ENCODE measurements around the gene ARRDC5. TPM values are rescaled to one million over a fixed set of nuclear protein-coding genes. Genes with fewer than 3 reads are reported as not detected.

ARRDC5 gene
- total and polyA plus RNA-seq, 2 of the 8 experiments (the other 6 are each of a cell fraction or from before 2014, with no cell fraction given), result not detected

DNA sequence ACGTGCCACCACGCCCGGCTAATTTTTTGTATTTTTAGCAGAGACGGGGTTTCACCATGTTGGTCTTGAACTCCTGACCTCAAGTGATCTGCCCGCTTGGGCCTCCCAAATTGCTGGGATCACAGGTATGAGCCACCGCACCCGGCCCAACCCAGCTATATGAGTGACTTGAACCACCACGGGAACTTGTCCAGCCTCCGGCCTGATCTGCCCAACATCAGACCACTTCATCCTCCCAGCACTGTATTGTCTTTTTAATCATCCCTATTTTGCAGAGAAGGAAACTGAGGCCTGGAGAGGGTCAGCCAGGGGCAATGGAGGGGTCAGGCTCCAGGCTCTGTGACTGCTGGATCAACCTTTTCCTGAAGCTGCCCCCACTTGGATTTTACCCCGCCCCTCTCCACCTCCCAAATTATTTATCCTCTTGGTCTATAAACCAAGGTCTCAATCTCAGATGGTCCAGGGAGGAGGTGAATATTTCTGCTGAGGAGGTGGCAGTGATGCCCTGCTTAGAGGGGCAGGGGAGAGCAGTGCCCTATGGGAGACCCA, 34.3 kb downstream of the ARRDC5 start:
- Histone ChIP-seq H3K9ac (replicated peaks in 1 of 4; ENCODE audit: extremely low read depth in 1 of 4, low read depth in 3 of 4, low read length in 3 of 4) (no peak overlapping the region), H4K20me1 (replicated peaks in 1 of 2; ENCODE audit: control insufficient read depth in 1 of 2, insufficient read depth in 2 of 2, low read length in 2 of 2) (peaks cover 0 to 7% of the 10 kb centered on the region in 2 experiments), H2BK120ac (replicated peaks; ENCODE audit: low read depth, low read length) (no peak overlapping the region), H3K4me3 (ENCODE audit: extremely low read depth in 1 of 4, insufficient read depth in 2 of 4, low read depth in 3 of 4, low read length in 4 of 4) (no peak overlapping the region), H4K5ac (ENCODE audit: insufficient read length, low read depth, low read length) (no peak overlapping the region), H2BK5ac (ENCODE audit: low read depth, low read length) (no peak overlapping the region), H3K56ac (replicated peaks; ENCODE audit: insufficient read length, low read depth, low read length) (no peak overlapping the region), H3K18ac (ENCODE audit: extremely low read depth, low read length) (no peak overlapping the region), H3K14ac (ENCODE audit: insufficient read length) (no peak overlapping the region), H3K23me2 (ENCODE audit: low read depth, low read length) (no peaks in the 10 kb centered on the region; the same call in 1 of the 2 replicates), H4K8ac (ENCODE audit: extremely low read depth, insufficient read depth, low read length) (no peak overlapping the region), H2BK12ac (ENCODE audit: low read depth, low read length) (no peak overlapping the region), H3K79me2 (ENCODE audit: control insufficient read depth in 1 of 2, insufficient read depth in 2 of 2, low read length in 2 of 2) (peaks cover 0 to 6% of the 10 kb centered on the region in 2 experiments; a peak in 2 of 4 replicates), H3K23ac (ENCODE audit: insufficient read length) (no peak overlapping the region), H3K4ac (replicated peaks; ENCODE audit: insufficient read length, low read depth, low read length) (no peak overlapping the region), H3K79me1 (ENCODE audit: low read depth, low read length) (peaks cover 3% of the 10 kb centered on the region; the same call in 1 of the 2 replicates), H2AK5ac (ENCODE audit: low read depth, low read length) (no peak overlapping the region), H3K27ac (ENCODE audit: low read depth, low read length) (no peak overlapping the region), H2BK20ac (ENCODE audit: low read length) (no peak overlapping the region), H3K4me2 (ENCODE audit: insufficient read depth in 1 of 2, low read depth in 2 of 2, low read length in 2 of 2) (0 out of 4 replicates have a peak overlapping the region, but pooled peaks of 1 of the 2 experiments have one; percentile 21), H2BK15ac (ENCODE audit: low read length) (no peak overlapping the region), H3K4me1 (replicated peaks in 1 of 4; ENCODE audit: control insufficient read depth in 3 of 4, insufficient read depth in 4 of 4, low read length in 3 of 4) (peaks cover 0 to 5% (median 2%) of the 10 kb centered on the region in 4 experiments; a peak in 3 of 7 replicates), H4K91ac (replicated peaks; ENCODE audit: insufficient read length, low read length) (no peak overlapping the region), H3K27me3 (replicated peaks in 1 of 4; ENCODE audit: control insufficient read depth in 3 of 4, extremely low read depth in 1 of 4, insufficient read depth in 3 of 4, low read length in 3 of 4) (no peaks in the 10 kb centered on the region), H3K36me3 (ENCODE audit: control insufficient read depth in 2 of 4, insufficient read depth in 4 of 4, low read length in 3 of 4) (no peaks in the 10 kb centered on the region), H3K9me3 (ENCODE audit: insufficient read depth in 2 of 2, low read depth in 1 of 2, low read length in 1 of 2) (no peaks in the 10 kb centered on the region), H2AFZ (ENCODE audit: low read length) (no peak overlapping the region)
- ChIA-PET POLR2A (ENCODE audit: partially characterized antibody) (interaction anchor here (0.5 to 1.4 kb wide), 4 partner anchors 25 to 118 kb away, joined by 3 to 5 read pairs (median 4); no protein-coding TSS in a partner anchor), CTCF (ENCODE audit: partially characterized antibody) (interaction anchor here (0.6 to 5.1 kb wide), 9 partner anchors 15 to 300 kb away, joined by 3 to 44 read pairs (median 6); no protein-coding TSS in a partner anchor)
- 85% methylated on average over 10 of the region's 10 CpGs; no CpG with 5 or more reads in 1 of the 2 experiments for WGBS, 2 experiments (ENCODE audit: extremely low coverage in 1 of 2, insufficient coverage in 1 of 2, insufficient read length in 1 of 2, insufficient replicate concordance in 2 of 2, low coverage in 1 of 2, low lambda C conversion rate in 2 of 2, missing lambda C conversion rate in 1 of 2)
- DNase-seq (ENCODE audit: low read depth in 1 of 2, low spot score in 2 of 2) (no peak), FAIRE-seq (no peak)
- TF ChIP-seq CEBPB (IDR thresholded peaks at IDR 0.05; ENCODE audit: low read depth, low read length) (no peak), TAF7 (optimal IDR thresholded peaks at IDR 0.05; ENCODE audit: borderline replicate concordance, low read depth, low read length) (no peak), BRCA1 (IDR thresholded peaks at IDR 0.05; ENCODE audit: low read depth, low read length) (no peak), CTBP2 (IDR thresholded peaks at IDR 0.05; ENCODE audit: borderline replicate concordance, insufficient read depth, insufficient read length, low read length) (no peak), CHD2 (IDR thresholded peaks at IDR 0.05; ENCODE audit: low read length) (no peak)

Measured in H1 (cell line).